TTC549 (cell line): ENCODE data around the gene NCL.

ENCODE experiments used
- FAIRE-seq: peaks from 2 replicates; lab custom pipeline; 2012; peaks lifted over from hg19 to GRCh38; lab: Jason Lieb, UNC

Gene NCL, protein sequence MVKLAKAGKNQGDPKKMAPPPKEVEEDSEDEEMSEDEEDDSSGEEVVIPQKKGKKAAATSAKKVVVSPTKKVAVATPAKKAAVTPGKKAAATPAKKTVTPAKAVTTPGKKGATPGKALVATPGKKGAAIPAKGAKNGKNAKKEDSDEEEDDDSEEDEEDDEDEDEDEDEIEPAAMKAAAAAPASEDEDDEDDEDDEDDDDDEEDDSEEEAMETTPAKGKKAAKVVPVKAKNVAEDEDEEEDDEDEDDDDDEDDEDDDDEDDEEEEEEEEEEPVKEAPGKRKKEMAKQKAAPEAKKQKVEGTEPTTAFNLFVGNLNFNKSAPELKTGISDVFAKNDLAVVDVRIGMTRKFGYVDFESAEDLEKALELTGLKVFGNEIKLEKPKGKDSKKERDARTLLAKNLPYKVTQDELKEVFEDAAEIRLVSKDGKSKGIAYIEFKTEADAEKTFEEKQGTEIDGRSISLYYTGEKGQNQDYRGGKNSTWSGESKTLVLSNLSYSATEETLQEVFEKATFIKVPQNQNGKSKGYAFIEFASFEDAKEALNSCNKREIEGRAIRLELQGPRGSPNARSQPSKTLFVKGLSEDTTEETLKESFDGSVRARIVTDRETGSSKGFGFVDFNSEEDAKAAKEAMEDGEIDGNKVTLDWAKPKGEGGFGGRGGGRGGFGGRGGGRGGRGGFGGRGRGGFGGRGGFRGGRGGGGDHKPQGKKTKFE

DNA sequence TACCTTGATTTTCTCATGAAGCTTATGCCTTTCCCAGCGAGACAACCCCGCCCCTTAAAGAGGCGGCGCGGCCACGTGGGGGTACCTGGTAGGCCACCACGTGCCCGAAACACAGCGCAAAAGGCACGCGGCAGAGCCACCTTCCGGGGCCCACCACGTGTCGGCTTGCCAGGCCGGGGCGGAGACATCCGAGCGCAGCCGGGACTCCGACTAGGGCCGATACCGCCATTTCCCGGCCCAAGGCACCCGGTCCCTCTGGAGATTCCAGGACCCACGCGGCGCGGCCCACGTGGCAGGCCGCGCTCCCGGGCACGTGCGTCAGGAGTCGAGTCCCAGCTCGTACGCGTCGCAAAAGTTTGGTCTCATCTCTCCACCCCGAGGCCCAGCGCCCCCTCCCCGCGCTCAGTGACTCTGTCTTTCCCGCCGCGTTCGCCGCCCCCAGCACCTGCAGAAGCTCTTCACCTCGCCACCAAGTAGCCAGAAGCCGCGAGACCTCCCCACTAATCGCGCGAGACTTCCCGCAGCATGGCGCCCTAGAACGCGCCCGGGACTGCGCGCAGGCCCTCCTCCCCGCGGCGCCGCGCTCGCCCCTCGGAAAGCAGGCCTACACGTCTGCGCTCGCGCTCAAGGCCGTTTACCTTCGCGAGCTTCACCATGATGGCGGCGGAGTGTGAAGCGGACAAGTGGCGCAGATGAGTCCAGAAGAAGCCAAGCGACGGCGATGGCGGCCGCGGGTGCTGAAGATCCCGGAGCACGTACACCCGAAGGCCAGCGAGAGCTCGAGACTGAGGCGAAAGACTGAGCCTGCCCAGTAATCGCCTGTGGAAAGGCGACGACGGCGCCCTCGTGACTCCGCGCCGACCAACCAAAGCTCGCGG lies at the start of gene NCL:
Gene NCL, minus strand, starts transcription at position 787 of the 878 bp plus-strand sequence. Its CDS starts 131 bp downstream, at position 656.
- FAIRE-seq: no peak

DNA sequence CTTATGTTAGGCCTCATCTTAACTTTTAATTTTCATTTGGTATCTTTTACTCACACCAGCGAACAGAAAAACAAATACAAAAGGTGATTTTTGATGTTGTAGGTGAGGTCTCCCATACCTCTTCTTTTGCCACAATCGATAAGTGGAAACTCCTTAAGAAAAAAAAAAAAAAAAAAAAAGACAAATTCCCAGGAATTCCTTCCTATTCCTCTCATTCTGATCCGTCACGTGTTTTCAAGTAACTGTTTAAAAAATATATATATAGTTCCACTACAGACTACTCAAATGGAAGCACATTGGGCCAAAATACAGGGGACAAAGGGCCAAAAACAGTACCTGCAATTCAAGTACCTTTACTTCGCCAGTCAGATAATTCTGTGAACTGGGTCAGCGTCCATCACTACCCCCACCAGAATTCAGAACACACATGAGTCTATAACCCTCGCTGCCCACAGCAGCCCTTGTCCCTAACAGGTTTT lies 49.5 kb upstream of the NCL start:
- no peak for FAIRE-seq

DNA sequence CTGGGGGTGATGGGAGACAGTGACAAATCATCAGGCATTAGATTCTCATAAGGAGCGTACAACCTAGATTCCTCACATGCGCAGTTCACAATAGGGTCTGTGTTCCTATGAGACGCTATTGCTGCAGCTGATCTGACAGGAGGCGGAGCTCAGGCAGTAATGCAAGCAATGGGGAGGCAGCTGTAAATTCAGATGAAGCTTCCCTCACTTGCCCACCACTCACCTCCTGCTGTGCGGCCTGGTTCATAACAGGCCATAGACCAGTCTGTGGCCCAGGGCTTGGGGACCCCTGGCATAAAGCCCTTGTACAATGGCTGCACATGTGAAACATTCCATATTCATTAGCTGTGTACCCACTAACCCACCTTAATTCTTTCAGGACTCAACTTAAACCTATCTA lies 47.9 kb upstream of the NCL start:
- no peak for FAIRE-seq

DNA sequence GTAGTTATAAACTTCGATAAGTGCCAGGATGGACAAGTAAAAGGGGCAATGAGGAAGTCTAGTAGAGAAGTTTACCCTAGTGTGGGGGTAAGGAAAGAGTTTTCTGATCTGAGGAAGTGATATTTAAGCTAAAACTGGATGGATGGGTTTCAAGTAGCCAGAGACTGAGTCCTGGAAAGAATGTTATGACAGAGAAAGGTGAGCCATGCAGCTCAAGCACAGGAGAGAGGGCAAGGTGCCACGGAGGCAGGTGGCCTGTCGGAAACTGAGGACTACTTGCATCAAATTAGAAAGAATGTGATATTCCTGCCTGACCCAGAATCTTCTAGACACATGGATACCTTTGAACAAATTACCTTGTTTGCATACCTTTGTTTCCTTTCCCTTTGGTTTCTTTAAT lies 39.5 kb upstream of the NCL start:
- FAIRE-seq: no peak

DNA sequence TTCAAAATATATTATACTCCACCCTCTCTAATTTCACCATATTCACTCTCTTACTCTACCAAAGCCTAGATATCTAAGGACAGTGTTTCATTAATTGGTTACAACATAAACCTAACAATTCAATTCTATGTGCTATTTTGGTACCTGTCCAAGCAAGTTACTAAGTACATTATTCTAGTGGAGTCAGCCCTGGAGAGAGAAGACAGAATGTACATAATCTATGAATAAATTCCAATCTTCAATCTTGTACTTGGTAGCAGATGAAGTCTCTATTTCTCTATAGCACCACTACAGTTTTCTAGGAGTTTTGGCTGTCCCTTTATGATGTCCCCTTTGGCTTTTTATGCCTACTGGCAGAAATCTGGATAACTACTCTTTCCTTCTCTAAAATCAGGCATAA lies 38.3 kb upstream of the NCL start:
- FAIRE-seq: no peak

DNA sequence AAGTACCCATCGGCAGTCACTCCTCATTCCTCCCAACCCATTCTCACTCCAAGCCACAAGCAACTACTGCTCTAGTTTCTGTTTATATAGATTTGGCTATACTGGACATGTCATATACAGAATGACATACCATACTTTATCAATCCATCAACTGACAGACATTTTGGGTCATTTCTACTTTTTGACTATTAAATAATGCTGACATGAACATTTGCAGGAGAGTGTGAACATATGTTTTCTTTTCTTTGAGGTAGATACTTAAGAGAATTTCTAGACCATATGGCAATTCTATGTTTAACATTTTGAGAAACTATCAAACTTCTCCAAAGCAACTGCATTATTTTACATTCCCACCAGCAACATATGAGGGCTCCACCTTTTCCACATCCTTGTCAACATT lies 33.4 kb upstream of the NCL start:
- no peak for FAIRE-seq

DNA sequence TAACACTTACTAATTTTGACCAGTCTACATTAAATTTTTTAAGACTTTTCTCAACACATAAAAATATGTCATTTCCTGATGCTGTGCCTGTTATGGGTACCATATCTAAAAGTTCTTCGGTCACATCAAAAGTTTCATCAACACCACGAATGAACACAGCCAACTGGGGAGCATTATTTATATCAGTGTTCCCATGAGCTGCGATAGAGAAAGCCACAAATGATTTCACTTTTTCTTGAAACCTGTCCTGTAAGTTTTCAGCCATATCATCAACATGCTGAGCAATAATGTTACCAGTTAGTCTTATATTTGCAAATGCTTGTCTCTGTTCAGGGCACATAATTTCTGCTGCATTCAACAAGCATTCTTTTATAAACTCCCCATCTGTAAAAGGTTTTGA lies 30.4 kb upstream of the NCL start:
- FAIRE-seq: no peak

DNA sequence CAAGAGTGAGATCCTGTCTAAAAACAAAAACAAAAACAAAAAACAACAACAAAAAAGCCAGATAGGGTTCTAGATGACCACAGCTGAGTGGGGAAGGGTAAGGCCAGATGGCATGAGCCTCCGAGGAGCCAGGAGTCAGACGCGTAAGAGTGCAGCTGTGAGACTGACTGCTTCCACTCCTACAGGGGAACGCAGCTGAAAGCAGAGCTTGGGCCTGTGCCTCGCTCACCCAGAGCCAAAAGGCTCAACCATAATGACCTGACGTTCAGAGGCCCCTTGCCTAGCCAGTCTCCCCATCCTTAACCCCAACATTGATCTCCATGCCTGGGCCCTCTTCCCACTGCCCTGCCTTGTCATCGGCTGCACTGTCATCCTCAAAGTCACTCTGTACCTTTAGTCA lies 26.5 kb upstream of the NCL start:
- no peak for FAIRE-seq

DNA sequence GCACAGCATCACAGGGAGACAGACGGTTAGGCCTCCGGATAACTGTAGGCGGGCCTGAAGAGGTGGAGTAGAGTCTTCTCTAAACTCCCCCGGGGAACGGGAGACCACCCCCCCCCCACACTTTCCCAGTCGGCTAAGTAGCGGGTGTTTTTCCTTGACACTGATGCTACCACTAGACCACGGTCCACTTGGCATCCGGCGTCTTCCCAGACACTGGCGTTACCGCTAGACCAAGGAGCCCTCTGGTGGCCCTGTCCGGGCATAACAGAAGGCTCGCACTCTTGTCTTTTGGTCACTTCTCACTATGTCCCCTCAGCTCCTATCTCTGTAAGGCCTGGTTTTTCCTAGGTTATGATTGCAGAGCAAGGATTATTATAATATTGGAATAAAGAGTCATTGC lies 25.7 kb upstream of the NCL start:
- FAIRE-seq: no peak

DNA sequence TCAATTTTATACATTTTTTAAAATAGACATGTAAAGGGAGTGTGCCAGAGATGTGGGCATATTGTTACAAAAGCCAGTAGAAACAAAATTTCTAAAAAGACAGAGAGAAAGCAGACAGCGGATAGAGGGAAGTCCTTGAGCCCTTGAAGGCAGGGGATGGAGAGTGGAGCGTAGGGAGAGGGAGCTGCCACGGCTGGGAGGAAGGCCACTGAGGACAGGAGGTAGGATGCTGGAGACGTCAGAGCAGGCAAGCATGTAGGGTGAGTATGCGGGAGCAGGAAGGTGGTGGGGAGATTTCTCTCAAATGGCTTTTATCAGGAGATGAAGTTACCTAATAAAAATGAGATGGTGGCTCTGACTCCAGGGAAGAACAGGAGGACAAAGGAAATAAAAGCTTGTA lies 24.0 kb upstream of the NCL start:
- no peak for FAIRE-seq

DNA sequence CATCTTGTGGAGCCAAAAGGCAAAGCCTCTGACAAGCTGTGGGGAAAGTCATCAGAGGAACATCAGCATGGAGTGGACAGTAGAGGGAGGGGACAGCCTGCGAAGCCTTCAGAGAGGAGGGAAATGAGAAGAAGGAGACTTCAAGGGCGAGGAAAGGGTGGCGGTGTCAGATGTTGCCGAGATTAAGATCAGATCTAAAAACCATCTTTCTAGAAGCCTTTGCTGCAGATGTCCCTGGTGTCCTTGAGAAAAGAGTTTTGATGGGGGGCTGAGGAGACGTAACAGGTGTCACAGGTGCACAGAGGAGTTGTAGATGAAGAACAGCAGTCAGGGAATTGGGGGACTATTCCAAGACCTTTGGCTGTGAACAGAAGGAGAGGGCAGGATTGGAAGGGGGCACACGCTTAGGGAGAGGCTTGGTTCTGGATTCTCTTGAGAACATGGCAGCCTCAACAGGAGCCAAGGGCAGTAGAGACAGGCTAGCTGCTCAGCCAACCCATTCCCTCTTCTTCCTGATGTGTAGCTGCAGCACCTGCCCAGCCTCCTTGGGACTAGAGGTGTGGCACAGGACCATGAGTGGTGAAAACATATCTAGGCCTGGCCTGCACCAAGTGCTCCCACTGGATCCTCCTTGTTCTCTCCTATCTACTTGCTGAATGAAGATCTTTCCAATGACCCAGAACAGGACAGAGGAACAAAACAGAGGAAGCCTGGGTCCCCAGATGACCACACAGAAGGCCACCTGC lies 22.7 kb upstream of the NCL start:
- no peak for FAIRE-seq

DNA sequence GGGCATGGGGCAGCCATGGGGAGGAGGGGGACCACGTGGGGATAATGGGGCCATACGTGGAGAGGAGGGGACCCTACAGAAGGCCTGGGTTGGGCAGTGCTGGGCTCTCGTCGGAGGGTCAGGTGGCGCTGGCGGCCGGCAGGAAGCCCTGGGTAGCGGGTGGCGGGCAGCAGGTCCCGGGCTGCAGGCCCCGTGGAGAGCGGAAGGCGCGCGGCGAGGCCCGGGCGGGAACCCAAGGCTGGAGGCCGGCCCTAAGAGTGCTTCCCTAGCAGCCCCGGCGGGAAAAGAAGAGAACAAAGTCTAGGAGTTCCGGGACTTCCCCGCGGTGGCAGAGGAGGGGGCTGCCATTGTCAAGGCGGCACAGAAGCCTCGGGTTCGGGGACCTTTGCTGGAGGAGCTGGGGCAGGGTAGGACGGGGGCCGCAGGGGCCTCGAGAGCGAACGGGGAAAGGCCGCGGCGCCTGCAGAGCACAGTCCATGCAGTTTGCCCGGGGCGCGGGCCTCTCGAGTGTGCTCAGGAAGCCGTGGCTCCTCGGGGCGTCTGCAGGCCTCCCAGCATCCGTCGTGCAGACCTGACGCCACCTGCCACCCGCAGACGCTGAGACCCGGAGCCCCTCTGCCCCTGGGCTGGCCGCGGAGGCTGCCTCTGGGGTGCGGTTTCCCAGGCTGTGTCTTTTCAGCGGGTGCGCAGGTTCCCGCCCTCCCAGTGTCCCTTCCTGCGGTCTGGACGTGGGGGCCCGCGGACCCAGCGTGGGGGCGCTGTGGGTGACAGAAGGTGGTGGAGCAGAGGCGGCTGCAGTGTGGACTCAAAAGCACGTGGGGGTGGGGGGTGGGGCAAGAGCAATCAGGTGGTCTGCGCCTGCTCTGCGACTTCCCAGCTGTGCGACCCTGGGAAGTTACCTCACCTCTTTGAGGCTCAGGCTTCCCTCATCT lies 19.4 kb upstream of the NCL start:
- FAIRE-seq: no peak

DNA sequence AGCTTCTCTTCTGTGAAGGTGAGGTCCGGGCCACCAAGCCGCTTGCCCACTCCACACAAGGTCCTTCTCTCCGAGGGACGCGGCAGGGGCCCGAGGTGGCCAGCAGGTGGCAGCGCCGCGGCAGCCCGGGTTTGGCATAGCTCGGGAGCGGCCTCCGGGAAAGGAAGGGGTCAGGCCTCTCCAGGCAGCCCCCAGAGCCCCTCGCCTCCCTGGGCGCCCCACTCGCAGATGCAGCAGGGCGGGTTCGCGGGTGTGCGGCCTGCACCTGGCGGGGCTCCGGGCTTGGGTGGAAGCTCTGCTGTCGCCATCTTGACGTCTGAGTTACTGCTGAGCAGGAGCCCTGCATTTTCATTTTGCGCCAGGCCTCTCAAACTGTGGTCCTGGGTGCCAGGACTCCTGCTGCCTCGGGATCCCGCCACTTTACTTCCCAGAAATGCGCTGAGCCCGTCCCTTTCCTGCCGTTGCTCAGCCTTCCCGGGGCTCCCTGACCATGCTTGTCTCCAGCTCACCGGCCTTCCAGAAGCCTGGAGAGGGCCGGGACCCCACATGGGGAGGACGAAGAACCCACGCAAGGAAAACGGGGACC lies 18.6 kb upstream of the NCL start:
- no peak for FAIRE-seq

DNA sequence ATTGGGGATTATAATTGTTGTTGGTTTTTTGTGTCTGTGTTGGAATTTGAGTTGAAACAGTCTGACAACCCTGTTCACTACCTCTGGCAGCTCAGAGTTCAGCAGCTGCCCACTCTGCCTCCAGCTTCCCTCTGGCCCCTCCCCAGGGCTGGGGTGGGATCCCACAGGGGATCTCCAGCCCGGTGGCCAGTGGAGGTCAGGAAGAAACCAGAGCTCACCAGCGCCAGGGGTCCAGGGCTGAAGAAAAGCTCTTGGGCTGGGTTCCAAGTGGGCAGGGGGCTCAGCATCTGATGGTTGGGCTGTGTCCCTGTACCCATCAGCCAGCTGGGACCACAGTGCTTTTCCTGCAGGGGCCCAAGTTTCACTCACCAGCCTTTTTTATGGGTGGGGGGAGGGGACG lies 16.5 kb upstream of the NCL start:
- FAIRE-seq: no peak

DNA sequence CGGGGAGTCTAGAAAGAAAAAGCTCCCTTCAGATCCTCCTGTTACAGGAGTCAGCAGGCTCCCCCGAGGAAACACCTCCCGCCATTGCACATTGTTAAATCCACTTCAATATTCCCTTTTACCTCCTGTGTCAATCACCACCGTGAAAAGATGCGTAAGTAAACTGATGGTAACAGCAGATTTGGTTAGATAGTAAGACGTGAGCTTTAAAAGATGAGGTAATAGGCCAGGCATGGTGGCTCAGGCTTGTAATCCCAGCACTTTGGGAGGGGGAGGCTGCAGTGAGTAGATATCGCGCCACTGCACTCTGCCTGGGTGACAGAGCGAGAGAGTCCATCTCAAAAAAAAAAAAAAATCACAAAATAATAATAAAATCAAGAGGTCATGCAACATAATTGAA lies 15.2 kb upstream of the NCL start:
- FAIRE-seq: no peak

DNA sequence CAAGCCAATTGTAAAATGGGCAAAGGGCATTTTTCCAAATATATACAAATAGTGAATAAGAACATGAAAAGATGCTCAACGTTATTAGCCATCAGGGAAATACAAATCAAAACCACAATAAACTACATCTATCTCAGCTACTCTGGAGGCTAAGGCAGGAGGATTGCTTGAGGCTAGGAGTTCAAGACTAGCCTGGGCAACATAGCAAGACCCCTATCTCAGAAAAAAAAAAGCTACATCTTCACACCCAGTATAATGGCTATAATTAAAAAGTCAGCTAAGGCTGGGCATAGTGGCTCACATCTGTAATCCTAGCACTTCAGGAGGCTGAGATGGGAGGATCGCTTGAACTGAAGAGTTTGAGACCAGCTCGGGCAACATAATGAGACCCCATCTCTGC lies 12.6 kb upstream of the NCL start:
- no peak for FAIRE-seq

DNA sequence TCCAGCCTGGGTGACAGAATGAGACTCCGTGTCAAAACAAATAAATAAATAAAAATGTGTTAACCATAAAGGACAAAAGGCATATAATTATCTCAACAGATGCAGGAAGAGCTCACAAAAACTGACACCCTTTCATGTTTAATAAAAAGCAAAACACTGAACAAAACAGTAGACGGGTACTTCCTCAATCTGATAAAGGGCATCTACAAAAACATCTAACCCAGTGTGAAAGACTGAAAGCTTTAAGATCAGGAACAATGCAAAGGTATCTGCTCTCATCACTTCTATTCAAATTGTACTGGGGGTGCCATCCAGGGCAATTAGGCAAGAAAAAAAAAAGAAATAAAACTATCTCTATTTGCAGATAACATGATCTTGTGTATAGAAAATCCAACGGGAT lies 11.7 kb upstream of the NCL start:
- no peak for FAIRE-seq

DNA sequence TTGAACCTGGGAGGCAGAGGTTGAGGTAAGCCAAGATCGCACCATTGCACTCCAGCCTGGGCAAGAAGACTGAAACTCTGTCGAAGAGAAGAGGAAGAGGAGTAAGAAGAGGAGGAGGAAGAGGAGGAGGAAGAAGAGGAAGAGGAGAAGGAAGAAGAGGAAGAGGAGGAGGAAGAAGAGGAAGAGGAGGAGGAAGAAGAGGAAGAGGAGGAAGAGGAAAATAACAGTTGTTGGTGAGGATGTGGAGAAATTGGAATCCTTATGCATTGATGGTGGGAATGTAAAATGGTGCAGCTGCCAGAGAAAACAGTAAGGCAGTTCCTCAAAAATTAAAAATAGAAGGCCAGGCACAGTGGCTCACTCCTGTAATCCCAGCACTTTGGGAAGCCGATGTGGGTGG lies 8.5 kb upstream of the NCL start:
- no peak for FAIRE-seq

DNA sequence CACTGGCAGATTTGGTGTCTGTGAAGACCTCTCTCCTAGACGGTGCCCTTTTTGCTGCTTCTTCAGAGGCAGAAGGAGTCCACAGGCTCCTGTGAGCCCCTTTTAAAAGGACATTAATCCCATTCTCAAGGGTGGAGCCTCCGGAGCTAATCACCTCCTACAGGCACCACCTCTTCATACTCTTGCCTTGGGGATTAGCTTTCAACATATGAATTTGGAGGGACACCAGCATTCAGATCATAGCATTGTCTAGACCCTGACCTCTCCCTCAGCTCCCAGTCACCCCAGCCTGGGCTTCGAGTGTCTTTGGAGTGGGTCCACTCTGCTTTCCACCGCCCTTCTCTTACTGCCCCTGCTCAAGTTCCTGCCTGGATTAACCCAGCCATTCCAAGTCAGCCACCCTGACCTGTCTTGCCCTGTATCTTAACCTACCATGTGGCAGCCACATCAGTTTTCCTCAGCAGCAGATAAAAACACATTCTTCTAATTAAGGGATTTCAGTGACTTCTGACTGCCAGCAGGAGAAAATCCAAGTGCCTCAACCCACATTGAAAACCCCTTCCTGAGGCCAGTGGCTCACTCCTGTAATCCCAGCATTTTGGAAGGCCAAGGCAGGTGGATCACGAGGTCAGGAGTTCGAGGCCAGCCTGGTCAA lies 6.1 kb upstream of the NCL start:
- FAIRE-seq: no peak

DNA sequence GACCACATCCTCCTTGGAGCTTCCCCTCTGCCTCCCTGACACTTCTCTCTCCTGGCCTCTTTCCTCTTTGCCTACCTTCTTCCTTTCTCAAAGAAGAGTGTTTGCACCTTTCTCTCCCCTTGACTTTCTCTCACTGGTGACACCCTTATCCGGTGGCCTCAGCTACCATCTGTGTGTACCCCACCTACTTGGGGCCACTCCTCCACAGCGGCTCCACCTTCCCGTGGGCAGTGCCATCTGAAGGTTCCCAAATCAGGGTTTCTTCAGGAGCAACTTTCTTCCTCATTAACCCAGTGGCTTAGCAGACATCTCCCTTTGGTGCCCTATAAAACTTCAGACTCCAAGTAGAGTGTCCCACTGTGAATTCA lies 5.3 kb upstream of the NCL start:
- FAIRE-seq: no peak
